HFFc6 (cell line): ENCODE measurements around the gene THSD7B. TPM values are rescaled to one million over a fixed set of nuclear protein-coding genes. Genes with fewer than 3 reads are reported as not detected.

Experiments used
- DNase-seq: peaks from one replicate; pipeline ENCODE4 v3.0.0-alpha.2; 2018
- H3K27ac Mint-ChIP-seq: 2 replicates; pipeline ENCODE4 v1.8.0; 2020; ENCODE audit warnings: mild to moderate bottlenecking, mixed read lengths
- H3K27me3 Mint-ChIP-seq: 2 replicates; pipeline ENCODE4 v1.8.0; 2021; ENCODE audit warnings: mild to moderate bottlenecking, moderate library complexity, mixed read lengths; ENCODE audit not compliant: insufficient read depth
- H3K36me3 Mint-ChIP-seq: 2 replicates; pipeline ENCODE4 v1.8.0; 2021; ENCODE audit warnings: low read depth, mixed read lengths
- H3K4me1 Mint-ChIP-seq: 2 replicates; pipeline ENCODE4 v1.8.0; 2020; ENCODE audit warnings: low read depth, mixed read lengths
- H3K4me3 Mint-ChIP-seq: 2 replicates; pipeline ENCODE4 v1.8.0; 2020; ENCODE audit warnings: mild to moderate bottlenecking, moderate library complexity, mixed read lengths
- H3K9me3 Mint-ChIP-seq: 2 replicates; pipeline ENCODE4 v1.8.0; 2020; ENCODE audit warnings: mild to moderate bottlenecking, mixed read lengths
- total RNA-seq, 6 experiments: library from RNA; stranded (reverse); fragmentation: NEBNext Ultra II Directional; extraction: Animal tissue kit (Norgen Biotek cat#: 25700); gene quantifications; 2 replicates in 1 of 6; 3 replicates in 5 of 6; pipeline ENCODE4 v1.2.3, GENCODE V29; 2021
- TF ChIP-seq, protein P1 (sequence below): fragments of 200-600 bp; sonication (generic); IDR thresholded peaks from 2 replicates; pipeline ENCODE4 v1.5.0; 2021; ENCODE audit warnings: antibody characterized with exemption, mild to moderate bottlenecking

The THSD7B gene
- total RNA-seq, 6 experiments from 2014 or later = 0.10 to 0.25 (median 0.22) TPM; not detected in 2

DNA sequence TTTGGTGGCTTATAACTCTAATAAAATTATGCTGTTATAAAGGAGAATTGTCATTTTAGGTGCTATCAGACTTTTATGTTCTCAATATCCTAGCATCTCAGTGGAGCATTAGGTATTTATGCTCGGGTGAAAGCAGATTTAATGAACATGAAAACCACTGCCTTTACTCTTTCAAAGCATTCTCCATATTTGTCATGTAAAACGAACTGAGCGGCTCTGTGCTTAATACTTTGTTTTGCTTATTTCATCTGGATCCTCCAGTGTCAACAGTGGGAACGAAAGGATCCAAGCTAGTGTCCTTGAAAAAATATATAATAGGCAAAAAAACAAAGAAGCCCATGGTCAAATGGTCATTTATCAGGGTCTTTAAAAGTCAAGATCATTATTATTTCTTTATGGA is 53.5 kb downstream of the THSD7B start:
- Mint-ChIP-seq H3K4me1 (no peaks in the 10 kb centered on the region), H3K36me3 (no peaks in the 10 kb centered on the region), H3K27me3 (no peaks in the 10 kb centered on the region), H3K9me3 (peaks cover 7% of the 10 kb centered on the region), H3K27ac (no peak overlapping the region), H3K4me3 (no peak overlapping the region)
- DNase-seq = no peak
- TF ChIP-seq, protein P1, sequence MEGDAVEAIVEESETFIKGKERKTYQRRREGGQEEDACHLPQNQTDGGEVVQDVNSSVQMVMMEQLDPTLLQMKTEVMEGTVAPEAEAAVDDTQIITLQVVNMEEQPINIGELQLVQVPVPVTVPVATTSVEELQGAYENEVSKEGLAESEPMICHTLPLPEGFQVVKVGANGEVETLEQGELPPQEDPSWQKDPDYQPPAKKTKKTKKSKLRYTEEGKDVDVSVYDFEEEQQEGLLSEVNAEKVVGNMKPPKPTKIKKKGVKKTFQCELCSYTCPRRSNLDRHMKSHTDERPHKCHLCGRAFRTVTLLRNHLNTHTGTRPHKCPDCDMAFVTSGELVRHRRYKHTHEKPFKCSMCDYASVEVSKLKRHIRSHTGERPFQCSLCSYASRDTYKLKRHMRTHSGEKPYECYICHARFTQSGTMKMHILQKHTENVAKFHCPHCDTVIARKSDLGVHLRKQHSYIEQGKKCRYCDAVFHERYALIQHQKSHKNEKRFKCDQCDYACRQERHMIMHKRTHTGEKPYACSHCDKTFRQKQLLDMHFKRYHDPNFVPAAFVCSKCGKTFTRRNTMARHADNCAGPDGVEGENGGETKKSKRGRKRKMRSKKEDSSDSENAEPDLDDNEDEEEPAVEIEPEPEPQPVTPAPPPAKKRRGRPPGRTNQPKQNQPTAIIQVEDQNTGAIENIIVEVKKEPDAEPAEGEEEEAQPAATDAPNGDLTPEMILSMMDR = no peak

- Mint-ChIP-seq H3K4me1 (no peaks in the 10 kb centered on the region), H3K4me3 (no peak overlapping the region), H3K36me3 (no peaks in the 10 kb centered on the region), H3K9me3 (peaks cover 12% of the 10 kb centered on the region), H3K27me3 (no peaks in the 10 kb centered on the region), H3K27ac (no peak overlapping the region)
- TF ChIP-seq, protein P1 = no peak
- no peak for DNase-seq
Observed at GRCh38 chr2:136823291-136823690, 57.9 kb downstream of the THSD7B start.

DNA sequence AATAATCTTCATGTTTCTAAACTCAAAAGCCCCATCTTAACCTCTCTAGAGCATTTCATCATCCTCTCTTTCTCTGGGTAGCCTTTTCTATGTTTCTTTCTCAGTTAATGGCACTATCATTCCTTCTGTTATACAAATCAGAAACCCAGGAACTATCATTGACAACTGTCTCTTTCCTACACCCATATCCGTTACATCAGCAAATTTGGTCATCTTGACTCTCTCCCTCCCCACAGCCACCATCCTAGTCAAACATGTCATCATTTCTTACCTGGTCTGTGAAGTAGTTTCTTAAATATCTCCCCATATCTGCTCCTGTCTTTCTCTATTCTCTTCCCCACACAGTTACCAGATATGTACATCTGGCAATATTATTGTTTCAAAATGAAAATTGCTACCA is 62.8 kb downstream of the THSD7B start:
- Mint-ChIP-seq H3K4me1 (no peaks in the 10 kb centered on the region), H3K27ac (no peak overlapping the region), H3K36me3 (no peaks in the 10 kb centered on the region), H3K9me3 (peaks cover 28% of the 10 kb centered on the region), H3K27me3 (no peaks in the 10 kb centered on the region), H3K4me3 (no peak overlapping the region)
- TF ChIP-seq, protein P1 = no peak
- no peak for DNase-seq

GRCh38 chr2:136828774-136829173 is 63.4 kb downstream of the THSD7B start:
- TF ChIP-seq, protein P1 = no peak
- Mint-ChIP-seq H3K4me1 (no peaks in the 10 kb centered on the region), H3K9me3 (peaks cover 32% of the 10 kb centered on the region), H3K27ac (no peak overlapping the region), H3K36me3 (no peaks in the 10 kb centered on the region), H3K4me3 (no peak overlapping the region), H3K27me3 (no peaks in the 10 kb centered on the region)
- no peak for DNase-seq

DNA sequence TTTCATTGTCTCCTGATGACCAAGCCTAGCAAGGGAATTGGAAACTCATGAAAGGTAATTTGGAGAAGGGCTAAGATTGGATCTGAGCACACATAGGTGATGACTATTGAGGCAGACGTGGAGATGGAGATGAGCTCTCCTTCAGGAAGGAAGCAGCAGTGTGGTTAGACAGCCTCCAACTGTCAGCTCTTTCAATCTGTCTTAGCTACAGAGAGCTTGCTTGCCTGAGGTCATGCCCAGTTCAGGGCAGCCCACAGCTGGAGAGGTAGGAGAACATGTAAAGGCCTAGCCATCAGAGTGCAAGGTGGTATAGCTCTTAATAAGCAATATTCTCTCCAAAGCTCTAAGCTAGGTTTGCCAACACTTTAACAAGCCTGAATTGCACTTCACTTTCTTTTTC is 79.2 kb downstream of the THSD7B start:
- Mint-ChIP-seq H3K4me1 (no peaks in the 10 kb centered on the region), H3K9me3 (peaks cover 27% of the 10 kb centered on the region), H3K27me3 (no peaks in the 10 kb centered on the region), H3K36me3 (no peaks in the 10 kb centered on the region), H3K27ac (no peak overlapping the region), H3K4me3 (no peak overlapping the region)
- DNase-seq = no peak
- TF ChIP-seq, protein P1 = no peak

- Mint-ChIP-seq H3K27ac (no peak overlapping the region), H3K4me3 (no peak overlapping the region), H3K4me1 (no peaks in the 10 kb centered on the region)
Observed at GRCh38 chr2:136858656-136859055, 93.3 kb downstream of the THSD7B start.

More at GRCh38 chr2:136858656-136859055, 93.3 kb downstream of the THSD7B start:
- H3K9me3 Mint-ChIP-seq = peaks cover 43% of the 10 kb centered on the region
- H3K36me3 Mint-ChIP-seq = peaks cover 6% of the 10 kb centered on the region
- no peaks in the 10 kb centered on the region; the same call in 1 of the 2 replicates for H3K27me3 Mint-ChIP-seq
- TF ChIP-seq, protein P1 = no peak
- no peak for DNase-seq
